ENCODE results near the gene RHOJ. TPM values are rescaled to one million over a fixed set of nuclear protein-coding genes. Genes with fewer than 3 reads are reported as not detected.

Gene RHOJ
- polyA plus RNA-seq, 3 donors = not detected

GRCh38 chr14:63296060-63296563 lies 91.9 kb downstream of the RHOJ start:
- peaks cover 0 to 5% (median 0%) of the 10 kb centered on the region in 7 donors for H3K9me3 Mint-ChIP-seq
- no peak overlapping the region for H3K4me3 Mint-ChIP-seq
- Histone ChIP-seq H3K4me2 (replicated peaks; ENCODE audit: extremely low read depth, low read length, poor library complexity, severe bottlenecking) (no peak overlapping the region), H3K9me3 (replicated peaks in 1 of 2; ENCODE audit: control insufficient read depth in 1 of 2, insufficient read depth in 1 of 2, low read length in 2 of 2) (no peaks in the 10 kb centered on the region), H2AFZ (ENCODE audit: insufficient read depth, low read depth, low read length, poor library complexity, severe bottlenecking) (no peak overlapping the region), H3K4me1 (ENCODE audit: control insufficient read depth in 1 of 2, insufficient read depth in 2 of 2, low read length in 2 of 2) (no peaks in the 10 kb centered on the region), H3K9ac (ENCODE audit: insufficient read depth, low read length, poor library complexity, severe bottlenecking) (no peak overlapping the region), H3K36me3 (replicated peaks in 1 of 2; ENCODE audit: control insufficient read depth in 1 of 2, insufficient read depth in 2 of 2, low read length in 2 of 2) (no peaks in the 10 kb centered on the region), H3K27ac (ENCODE audit: low read depth in 1 of 2, low read length in 2 of 2) (no peak overlapping the region), H3K79me2 (ENCODE audit: insufficient read depth, low read length) (no peaks in the 10 kb centered on the region), H3K4me3 (replicated peaks in 1 of 3; ENCODE audit: low read depth in 2 of 3, low read length in 3 of 3) (no peak overlapping the region), H3K27me3 (ENCODE audit: control insufficient read depth in 2 of 2, insufficient read depth in 2 of 2, low read length in 2 of 2) (no peaks in the 10 kb centered on the region), H4K20me1 (ENCODE audit: insufficient read depth, low read length) (no peaks in the 10 kb centered on the region)
- WGBS (ENCODE audit: insufficient coverage) = no CpG with 5 or more reads among the region's 6 CpGs
- no peaks in the 10 kb centered on the region for H3K36me3 Mint-ChIP-seq
- no peak overlapping the region for H3K27ac Mint-ChIP-seq
- peaks cover 0 to 2% (median 0%) of the 10 kb centered on the region in 3 donors for H3K27me3 Mint-ChIP-seq (ENCODE audit: low read depth in 3 of 3)
- intact Hi-C loops (cut with micrococcal nuclease) = no loop called here
- TF ChIP-seq CTCF (IDR thresholded peaks at IDR 0.05) = no peak
- no peak for DNase-seq
- no peaks in the 10 kb centered on the region for H3K4me1 Mint-ChIP-seq

GRCh38 chr14:63297372-63298063 lies 93.3 kb downstream of the RHOJ start:
- DNase-seq = no peak
- no peak overlapping the region for H3K4me2 ChIP-seq (replicated peaks; ENCODE audit: extremely low read depth, low read length, poor library complexity, severe bottlenecking)
- Mint-ChIP-seq H3K27ac (no peak overlapping the region), H3K4me1 (no peaks in the 10 kb centered on the region), H3K27me3 (ENCODE audit: low read depth in 3 of 3) (peaks cover 0 to 2% (median 0%) of the 10 kb centered on the region in 3 donors), H3K36me3 (no peaks in the 10 kb centered on the region), H3K9me3 (peaks cover 0 to 5% (median 3%) of the 10 kb centered on the region in 7 donors), H3K4me3 (no peak overlapping the region)
- no peak overlapping the region for H3K9ac ChIP-seq (ENCODE audit: insufficient read depth, low read length, poor library complexity, severe bottlenecking)
- no peak for TF ChIP-seq CTCF (IDR thresholded peaks at IDR 0.05)
- peaks cover 0 to 5% of the 10 kb centered on the region in 2 donors for H3K9me3 ChIP-seq (replicated peaks in 1 of 2; ENCODE audit: control insufficient read depth in 1 of 2, insufficient read depth in 1 of 2, low read length in 2 of 2)
- H3K27ac ChIP-seq (ENCODE audit: low read depth in 1 of 2, low read length in 2 of 2) = no peak overlapping the region
- H3K27me3 ChIP-seq (ENCODE audit: control insufficient read depth in 2 of 2, insufficient read depth in 2 of 2, low read length in 2 of 2) = no peaks in the 10 kb centered on the region
- no peaks in the 10 kb centered on the region for H3K79me2 ChIP-seq (ENCODE audit: insufficient read depth, low read length)
- intact Hi-C loops (cut with micrococcal nuclease) = no loop called here
- no peak overlapping the region for H3K4me3 ChIP-seq (replicated peaks in 1 of 3; ENCODE audit: low read depth in 2 of 3, low read length in 3 of 3)
- H4K20me1 ChIP-seq (ENCODE audit: insufficient read depth, low read length) = no peaks in the 10 kb centered on the region
- H3K4me1 ChIP-seq (ENCODE audit: control insufficient read depth in 1 of 2, insufficient read depth in 2 of 2, low read length in 2 of 2) = no peaks in the 10 kb centered on the region
- H2AFZ ChIP-seq (ENCODE audit: insufficient read depth, low read depth, low read length, poor library complexity, severe bottlenecking) = no peak overlapping the region
- H3K36me3 ChIP-seq (replicated peaks in 1 of 2; ENCODE audit: control insufficient read depth in 1 of 2, insufficient read depth in 2 of 2, low read length in 2 of 2) = no peaks in the 10 kb centered on the region
- WGBS (ENCODE audit: insufficient coverage) = 80% methylated on average over 1 of the region's 4 CpGs

All from CD14-positive monocyte (primary cell).